ENCODE measurements around the gene KCNE1. TPM values are rescaled to one million over a fixed set of nuclear protein-coding genes. Genes with fewer than 3 reads are reported as not detected.
A peak's percentile ranks its signal among the peaks of the same experiment; 100 is the strongest.

Gene KCNE1
- total RNA-seq, 4 donors from 2014 or later = 2.2 to 10.2 (median 2.9) TPM

- H3K9me3 ChIP-seq = no peaks in the 10 kb centered on the region
- DNase-seq (ENCODE audit: low spot score in 2 of 2) = no peak
- peak overlapping the region; percentile 13 to 51 (median 46) for H3K4me3 ChIP-seq
- H3K36me3 ChIP-seq = peaks cover 0 to 30% (median 0%) of the 10 kb centered on the region in 3 donors
- peak in 1 of 2 donors; percentile 20 for TF ChIP-seq EP300 (IDR thresholded peaks at IDR 0.05)
- TF ChIP-seq POLR2A (IDR thresholded peaks at IDR 0.05) = peak in 1 of 2 donors; percentile 6
- no peak for TF ChIP-seq CTCF (IDR thresholded peaks at IDR 0.05)
- peaks cover 0 to 69% (median 36%) of the 10 kb centered on the region in 4 donors for H3K4me1 ChIP-seq
- WGBS, 2 donors = 22 to 29% methylated on average over 31 of the region's 31 CpGs
- H3K27me3 ChIP-seq = no peaks in the 10 kb centered on the region
- H3K27ac ChIP-seq = peak overlapping the region in 3 of 4 donors; percentile 85 to 93 (median 90)
Measured at GRCh38 chr21:34524646-34525601, 12.9 kb upstream of the KCNE1 start.

- TF ChIP-seq POLR2A (IDR thresholded peaks at IDR 0.05) (no peak), CTCF (IDR thresholded peaks at IDR 0.05) (no peak), EP300 (IDR thresholded peaks at IDR 0.05) (no peak)
- Histone ChIP-seq H3K4me1 (peaks cover 0 to 80% (median 35%) of the 10 kb centered on the region in 4 donors), H3K27me3 (no peaks in the 10 kb centered on the region), H3K27ac (peak overlapping the region in 3 of 4 donors; percentile 42 to 93 (median 90)), H3K9me3 (no peaks in the 10 kb centered on the region), H3K4me3 (no peak overlapping the region), H3K36me3 (peaks cover 0 to 44% (median 0%) of the 10 kb centered on the region in 3 donors)
- WGBS, 2 donors = 92% methylated on average over 6 to 7 of the region's 7 CpGs
- no peak for DNase-seq (ENCODE audit: low spot score in 2 of 2)
Measured at GRCh38 chr21:34523019-34523555, 11.1 kb upstream of the KCNE1 start.

GRCh38 chr21:34522284-34522683, 10.3 kb upstream of the KCNE1 start:
- 31 to 53% methylated on average over 6 of the region's 6 CpGs for WGBS, 2 donors
- H3K9me3 ChIP-seq = no peaks in the 10 kb centered on the region
- peaks cover 0 to 77% (median 31%) of the 10 kb centered on the region in 4 donors for H3K4me1 ChIP-seq
- DNase-seq (ENCODE audit: low spot score in 2 of 2) = no peak
- no peaks in the 10 kb centered on the region for H3K27me3 ChIP-seq
- TF ChIP-seq CTCF (IDR thresholded peaks at IDR 0.05) (no peak), EP300 (IDR thresholded peaks at IDR 0.05) (no peak), POLR2A (IDR thresholded peaks at IDR 0.05) (no peak)
- peak overlapping the region in 3 of 4 donors; percentile 42 to 90 (median 54) for H3K27ac ChIP-seq
- no peak overlapping the region for H3K4me3 ChIP-seq
- peaks cover 0 to 52% (median 0%) of the 10 kb centered on the region in 3 donors for H3K36me3 ChIP-seq

GRCh38 chr21:34521561-34521960, 9.6 kb upstream of the KCNE1 start:
- 97 to 98% methylated on average over 7 of the region's 7 CpGs for WGBS, 2 donors
- TF ChIP-seq POLR2A (IDR thresholded peaks at IDR 0.05) (no peak), EP300 (IDR thresholded peaks at IDR 0.05) (no peak), CTCF (IDR thresholded peaks at IDR 0.05) (no peak)
- Histone ChIP-seq H3K27me3 (no peaks in the 10 kb centered on the region), H3K36me3 (peaks cover 0 to 58% (median 0%) of the 10 kb centered on the region in 3 donors), H3K4me1 (peaks cover 0 to 74% (median 29%) of the 10 kb centered on the region in 4 donors), H3K27ac (peak overlapping the region in 2 of 4 donors; percentile 46 to 90), H3K4me3 (no peak overlapping the region), H3K9me3 (no peaks in the 10 kb centered on the region)
- no peak for DNase-seq (ENCODE audit: low spot score in 2 of 2)

All from tibial nerve (tissue), 4 donors.